ENCODE data around the gene SLC6A20.

Gene SLC6A20

DNA sequence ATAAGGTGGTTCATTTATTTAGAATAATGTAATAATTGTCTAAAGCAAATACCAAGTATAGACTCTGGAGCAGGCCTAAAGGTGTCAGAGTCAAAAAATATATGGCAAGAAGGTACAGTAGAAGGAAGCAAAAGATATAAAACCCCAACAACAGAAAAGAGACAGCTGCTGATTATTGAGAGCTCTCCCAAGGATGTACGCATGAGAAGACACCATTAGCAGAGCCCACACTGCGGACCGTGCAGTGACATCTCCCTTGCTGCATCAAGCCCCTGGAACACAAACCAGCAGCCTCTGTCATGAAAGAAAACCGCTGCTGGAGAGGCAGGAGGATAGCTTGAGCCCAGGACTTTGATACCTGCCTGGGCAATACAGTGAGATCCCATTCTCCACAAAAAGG, 18.0 kb upstream of the SLC6A20 start:
- TF ChIP-seq SIN3A (IDR thresholded peaks at IDR 0.05; ENCODE audit: borderline replicate concordance, insufficient read depth, low read length) (no peak), TAF1 (IDR thresholded peaks at IDR 0.05; ENCODE audit: borderline replicate concordance, insufficient read depth, low read length) (no peak), POLR2AphosphoS5 (IDR thresholded peaks at IDR 0.05; ENCODE audit: low read depth, low read length) (no peak), FOXP2 (optimal IDR thresholded peaks at IDR 0.05; ENCODE audit: borderline replicate concordance, extremely low read depth, extremely low read length, insufficient read depth) (no peak)
- TF ChIP-seq, protein P1, sequence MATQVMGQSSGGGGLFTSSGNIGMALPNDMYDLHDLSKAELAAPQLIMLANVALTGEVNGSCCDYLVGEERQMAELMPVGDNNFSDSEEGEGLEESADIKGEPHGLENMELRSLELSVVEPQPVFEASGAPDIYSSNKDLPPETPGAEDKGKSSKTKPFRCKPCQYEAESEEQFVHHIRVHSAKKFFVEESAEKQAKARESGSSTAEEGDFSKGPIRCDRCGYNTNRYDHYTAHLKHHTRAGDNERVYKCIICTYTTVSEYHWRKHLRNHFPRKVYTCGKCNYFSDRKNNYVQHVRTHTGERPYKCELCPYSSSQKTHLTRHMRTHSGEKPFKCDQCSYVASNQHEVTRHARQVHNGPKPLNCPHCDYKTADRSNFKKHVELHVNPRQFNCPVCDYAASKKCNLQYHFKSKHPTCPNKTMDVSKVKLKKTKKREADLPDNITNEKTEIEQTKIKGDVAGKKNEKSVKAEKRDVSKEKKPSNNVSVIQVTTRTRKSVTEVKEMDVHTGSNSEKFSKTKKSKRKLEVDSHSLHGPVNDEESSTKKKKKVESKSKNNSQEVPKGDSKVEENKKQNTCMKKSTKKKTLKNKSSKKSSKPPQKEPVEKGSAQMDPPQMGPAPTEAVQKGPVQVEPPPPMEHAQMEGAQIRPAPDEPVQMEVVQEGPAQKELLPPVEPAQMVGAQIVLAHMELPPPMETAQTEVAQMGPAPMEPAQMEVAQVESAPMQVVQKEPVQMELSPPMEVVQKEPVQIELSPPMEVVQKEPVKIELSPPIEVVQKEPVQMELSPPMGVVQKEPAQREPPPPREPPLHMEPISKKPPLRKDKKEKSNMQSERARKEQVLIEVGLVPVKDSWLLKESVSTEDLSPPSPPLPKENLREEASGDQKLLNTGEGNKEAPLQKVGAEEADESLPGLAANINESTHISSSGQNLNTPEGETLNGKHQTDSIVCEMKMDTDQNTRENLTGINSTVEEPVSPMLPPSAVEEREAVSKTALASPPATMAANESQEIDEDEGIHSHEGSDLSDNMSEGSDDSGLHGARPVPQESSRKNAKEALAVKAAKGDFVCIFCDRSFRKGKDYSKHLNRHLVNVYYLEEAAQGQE (IDR thresholded peaks at IDR 0.05; ENCODE audit: insufficient read depth in 1 of 2, low read depth in 2 of 2, low read length in 2 of 2), result no peak

DNA sequence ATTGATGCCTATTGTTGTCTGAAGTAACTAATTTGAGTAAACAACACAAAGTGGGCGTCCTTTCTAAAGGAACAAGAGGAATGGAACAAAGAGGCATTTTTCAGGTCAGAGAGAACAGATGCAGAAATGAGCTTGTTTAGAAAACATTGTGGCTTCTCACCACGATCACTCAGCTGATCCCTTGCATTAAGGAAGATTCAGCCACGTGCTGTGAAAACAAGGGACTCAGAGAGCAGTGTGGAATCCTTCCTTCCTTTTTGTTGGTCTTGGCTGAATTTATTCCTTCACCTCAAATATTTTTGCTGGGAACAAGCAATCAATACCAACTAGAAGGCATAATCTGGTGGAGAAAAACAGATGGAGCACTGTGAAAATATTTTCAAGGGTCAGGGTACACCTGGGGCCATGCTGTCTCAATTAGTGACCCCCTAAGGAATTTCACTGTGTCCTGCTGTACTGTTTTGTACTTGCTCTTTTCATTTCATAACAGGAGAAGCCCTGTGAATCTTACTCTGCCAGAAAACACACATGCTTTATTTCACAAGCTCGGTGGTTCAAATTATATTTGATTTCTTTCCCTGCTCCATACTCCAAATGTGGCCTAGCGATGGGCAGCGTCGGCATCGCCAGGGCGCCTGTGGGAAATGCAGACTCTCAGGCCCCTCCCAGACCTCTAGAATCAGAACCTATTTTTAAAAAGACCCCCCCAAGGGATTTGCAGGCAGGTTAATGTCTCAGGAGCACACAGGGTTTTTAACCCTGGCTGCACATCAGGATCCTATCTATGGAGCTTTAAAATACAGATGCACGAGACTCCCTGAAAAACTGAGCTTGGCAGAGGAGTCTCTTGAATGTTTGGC, 11.6 kb upstream of the SLC6A20 start:
- TF ChIP-seq POLR2AphosphoS5 (IDR thresholded peaks at IDR 0.05; ENCODE audit: low read depth, low read length) (no peak), SIN3A (IDR thresholded peaks at IDR 0.05; ENCODE audit: borderline replicate concordance, insufficient read depth, low read length) (no peak), TAF1 (IDR thresholded peaks at IDR 0.05; ENCODE audit: borderline replicate concordance, insufficient read depth, low read length) (no peak), FOXP2 (optimal IDR thresholded peaks at IDR 0.05; ENCODE audit: borderline replicate concordance, extremely low read depth, extremely low read length, insufficient read depth) (no peak)
- TF ChIP-seq, protein P1 (IDR thresholded peaks at IDR 0.05; ENCODE audit: insufficient read depth in 1 of 2, low read depth in 2 of 2, low read length in 2 of 2), result no peak

DNA sequence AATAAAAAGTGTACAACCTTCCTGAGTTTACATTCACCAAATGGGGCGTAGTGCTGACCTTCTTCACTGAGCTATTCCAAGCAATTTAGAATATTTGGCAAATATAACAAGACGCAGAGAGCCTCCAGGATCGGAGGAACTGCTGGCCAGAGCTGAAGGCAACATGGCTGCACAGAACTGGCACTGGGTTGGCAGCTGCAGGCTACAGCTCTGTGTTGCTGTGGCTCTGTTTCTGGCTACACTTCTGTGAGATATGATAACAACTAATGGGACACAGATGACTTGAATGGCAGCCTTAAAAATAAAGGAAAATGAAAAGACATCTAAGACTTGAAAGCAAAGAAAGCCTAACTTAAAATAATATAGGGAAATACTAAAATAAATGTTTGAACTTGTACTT, 10.8 kb upstream of the SLC6A20 start:
- no peak for TF ChIP-seq POLR2AphosphoS5 (IDR thresholded peaks at IDR 0.05; ENCODE audit: low read depth, low read length)

DNA sequence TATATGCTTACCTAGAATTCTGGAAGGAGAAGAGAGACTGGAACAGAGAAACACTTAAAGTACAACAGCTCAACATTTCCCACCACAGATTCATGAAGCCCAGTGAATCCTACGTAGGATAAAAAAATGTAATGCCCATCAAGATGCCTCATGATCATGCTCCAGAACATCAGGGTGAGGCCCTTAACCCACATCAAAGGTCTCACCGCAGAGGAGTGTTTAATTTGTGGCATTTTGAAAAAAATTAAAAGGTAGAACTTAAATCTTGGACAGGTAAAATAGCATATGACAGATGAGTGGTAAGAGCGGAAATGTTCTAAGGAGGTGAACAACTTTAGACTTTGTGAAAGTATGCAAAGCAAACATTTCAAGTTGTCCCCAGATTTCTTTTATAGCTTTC, 9.7 kb upstream of the SLC6A20 start:
- no peak for TF ChIP-seq TAF1 (IDR thresholded peaks at IDR 0.05; ENCODE audit: borderline replicate concordance, insufficient read depth, low read length)
- TF ChIP-seq FOXP2 (optimal IDR thresholded peaks at IDR 0.05; ENCODE audit: borderline replicate concordance, extremely low read depth, extremely low read length, insufficient read depth), result no peak
- no peak for TF ChIP-seq SIN3A (IDR thresholded peaks at IDR 0.05; ENCODE audit: borderline replicate concordance, insufficient read depth, low read length)

DNA sequence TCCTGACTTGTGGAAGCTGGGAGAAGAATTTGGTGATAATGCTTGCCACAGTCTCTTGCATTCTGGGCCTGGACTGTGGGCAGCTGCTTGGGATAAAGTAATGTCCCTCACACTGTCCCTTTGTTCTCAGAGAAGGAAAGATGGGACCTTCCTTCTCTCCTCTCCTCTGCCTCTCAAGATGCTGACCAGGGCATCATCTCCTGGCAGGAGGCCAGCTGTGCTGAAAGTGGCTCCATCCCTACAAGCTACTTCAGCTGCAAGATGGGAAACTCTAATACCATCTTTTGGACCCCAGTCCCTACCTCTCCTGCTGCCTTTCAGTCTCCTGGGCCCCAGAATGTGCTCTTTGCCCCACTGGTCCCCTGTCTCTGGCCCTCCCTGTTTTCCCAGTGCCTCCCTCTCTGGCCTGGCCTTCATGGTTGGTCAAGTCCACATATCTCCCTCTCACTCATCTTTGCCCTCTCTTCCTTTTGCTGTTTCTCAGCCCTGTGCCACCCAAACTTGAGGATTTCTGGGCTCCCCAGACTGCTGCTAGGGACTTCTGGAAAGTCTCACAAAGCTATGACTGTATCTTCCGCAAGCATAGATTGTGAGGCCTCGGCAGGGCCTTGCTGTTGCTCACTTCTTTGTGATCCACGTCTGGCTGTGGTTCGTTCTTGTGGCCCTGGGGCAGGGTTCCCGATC, 7.1 kb upstream of the SLC6A20 start:
- TF ChIP-seq SIN3A (IDR thresholded peaks at IDR 0.05; ENCODE audit: borderline replicate concordance, insufficient read depth, low read length), result no peak
- TF ChIP-seq, protein P1 (IDR thresholded peaks at IDR 0.05; ENCODE audit: insufficient read depth in 1 of 2, low read depth in 2 of 2, low read length in 2 of 2), result no peak
- TF ChIP-seq FOXP2 (optimal IDR thresholded peaks at IDR 0.05; ENCODE audit: borderline replicate concordance, extremely low read depth, extremely low read length, insufficient read depth), result no peak
- no peak for TF ChIP-seq POLR2AphosphoS5 (IDR thresholded peaks at IDR 0.05; ENCODE audit: low read depth, low read length)
- no peak for TF ChIP-seq TAF1 (IDR thresholded peaks at IDR 0.05; ENCODE audit: borderline replicate concordance, insufficient read depth, low read length)

DNA sequence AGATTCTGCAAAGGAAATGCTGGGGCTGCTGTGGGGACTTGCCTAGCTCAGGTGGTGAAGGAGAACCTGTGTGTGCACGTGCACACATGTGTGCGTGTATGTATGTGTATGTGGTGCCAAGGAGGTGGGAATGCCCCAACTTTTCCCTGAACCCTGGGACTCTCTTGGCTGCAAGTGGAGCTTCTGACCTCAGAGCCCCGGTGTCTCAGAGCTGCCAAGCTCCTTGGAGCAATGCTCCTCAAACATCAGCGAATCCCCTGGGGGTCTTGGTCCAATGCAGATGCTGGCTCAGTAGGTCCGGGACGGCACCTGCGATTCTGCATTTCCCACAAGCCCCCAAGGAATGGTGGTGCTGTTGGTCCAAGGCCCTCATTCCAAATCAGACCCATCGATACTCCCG, 5.8 kb upstream of the SLC6A20 start:
- TF ChIP-seq FOXP2 (optimal IDR thresholded peaks at IDR 0.05; ENCODE audit: borderline replicate concordance, extremely low read depth, extremely low read length, insufficient read depth) (no peak), POLR2AphosphoS5 (IDR thresholded peaks at IDR 0.05; ENCODE audit: low read depth, low read length) (no peak), SIN3A (IDR thresholded peaks at IDR 0.05; ENCODE audit: borderline replicate concordance, insufficient read depth, low read length) (no peak), TAF1 (IDR thresholded peaks at IDR 0.05; ENCODE audit: borderline replicate concordance, insufficient read depth, low read length) (no peak)
- TF ChIP-seq, protein P1 (IDR thresholded peaks at IDR 0.05; ENCODE audit: insufficient read depth in 1 of 2, low read depth in 2 of 2, low read length in 2 of 2), result no peak
